Spleen (tissue), 11 donors: Measurements from ENCODE around the gene POLRMT. TPM values are rescaled to one million over a fixed set of nuclear protein-coding genes. Genes with fewer than 3 reads are reported as not detected.

Source experiments
- DNase-seq: peaks from one replicate; pipeline ENCODE4 v3.0.0-alpha.2; 2020
- H3K27ac ChIP-seq, 8 donors: fragments of 200-600 bp; sonication (generic) in 7 of 8; 1 replicate in 4 of 8; 2 replicates in 4 of 8; pipeline versions ENCODE4 v1.5.0 to v1.8.0; 2016 to 2021; ENCODE audit warnings: inconsistent platforms in 4 of 8, mild to moderate bottlenecking in 4 of 8, moderate library complexity in 1 of 8
- H3K27me3 ChIP-seq, 7 donors: fragments of 200-600 bp; sonication (generic) in 6 of 7; replicated peaks in 1 of 7; 1 replicate in 4 of 7; 2 replicates in 3 of 7; pipeline versions ENCODE4 v1.5.0 to v1.8.0; 2016 to 2021; ENCODE audit warnings: inconsistent platforms in 3 of 7, mild to moderate bottlenecking in 1 of 7
- H3K36me3 ChIP-seq, 6 donors: fragments of 200-600 bp; sonication (generic) in 5 of 6; 1 replicate in 4 of 6; 2 replicates in 2 of 6; pipeline versions ENCODE4 v1.5.0 to v1.8.0; 2016 to 2021; ENCODE audit warnings: inconsistent platforms in 2 of 6
- H3K4me1 ChIP-seq, 6 donors: fragments of 200-600 bp; sonication (generic) in 5 of 6; 1 replicate in 3 of 6; 2 replicates in 3 of 6; pipeline versions ENCODE4 v1.5.0 to v1.8.0; 2016 to 2021; ENCODE audit warnings: inconsistent platforms in 3 of 6
- H3K4me3 ChIP-seq, 8 donors: fragments of 200-600 bp; sonication (generic) in 7 of 8; 1 replicate in 4 of 8; 2 replicates in 4 of 8; pipeline versions ENCODE4 v1.5.0 to v1.8.0; 2016 to 2021; ENCODE audit warnings: inconsistent platforms in 4 of 8, mild to moderate bottlenecking in 4 of 8, moderate library complexity in 2 of 8
- H3K9me3 ChIP-seq, 8 donors: fragments of 200-600 bp; sonication (generic) in 7 of 8; 1 replicate in 4 of 8; 2 replicates in 4 of 8; pipeline versions ENCODE4 v1.5.0 to v1.8.0; 2016 to 2021; ENCODE audit warnings: inconsistent platforms in 4 of 8
- CTCF ChIP-seq, 11 experiments: fragments of 200-600 bp in 7 of 11; fragments of 450-650 bp in 4 of 11; sonication (generic) in 4 of 11; IDR thresholded peaks in 8 of 11; conservative IDR thresholded peaks in 3 of 11; 1 replicate in 7 of 11; 2 replicates in 4 of 11; pipeline versions ENCODE4 v1.4.0 to v1.8.0; 2016 to 2021; ENCODE audit warnings: antibody characterized with exemption in 11 of 11, inconsistent platforms in 4 of 11, mild to moderate bottlenecking in 1 of 11
- POLR2A ChIP-seq, 3 donors: fragments of 450-650 bp; IDR thresholded peaks; one replicate each; pipeline ENCODE4 v1.5.1; 2017; ENCODE audit warnings: antibody characterized with exemption in 3 of 3, mild to moderate bottlenecking in 1 of 3
- POLR2AphosphoS5 ChIP-seq, 3 donors: sonication (generic); formaldehyde crosslinking; IDR thresholded peaks; one replicate each; pipeline ENCODE4 v1.5.1; 2017; ENCODE audit warnings: antibody characterized with exemption in 3 of 3
- WGBS, 5 donors: extraction: QIAGEN DNeasy Blood & Tissue Kit in 3 of 5; methylation state at CpG; one replicate each; pipeline versions ENCODE4 v1.1.5 to v1.1.7; 2013 to 2018; 5-methylcytosine and 5-hydroxymethylcytosine counted together
- intact Hi-C: fragments of 100-400 bp; cut with DNase I; formaldehyde crosslinking; loops from one replicate; pipeline ENCODE4 v1.15.0; 2023; ENCODE audit warnings: low total_unique reads
- polyA plus RNA-seq, 3 donors: library from polyadenylated mRNA; stranded (reverse); fragments of 200-250 nt; gene quantifications; one replicate each; pipeline ENCODE4 v1.2.1, GENCODE V29; 2013
- total RNA-seq, 7 donors: library from RNA; depleted of rRNA in 3 of 7; stranded (reverse); fragments of >200 nt in 3 of 7; fragmentation: NEBNext Ultra II Directional in 4 of 7; extraction: Animal tissue kit (Norgen Biotek cat#: 25700) in 4 of 7; gene quantifications; one replicate each; pipeline versions ENCODE4 v1.1.0 to v1.2.1, GENCODE V29; 2016 to 2021
- donor health status: healthy with polysubstance abuse.
- donor health status: DM: no; HTN: no; CAD: no; lungs with moderate emphysema.
- donor health status: DM: no; HTN: no; CAD: no.
- donor health status: Bipolar disorder and iron deficiency.
- donor health status: healthy.
- donor health status: DM: no; HTN: no; CAD: no.
- donor health status: DM: yes; HTN: yes; CAD: no.

Gene POLRMT
- total and polyA plus RNA-seq, 10 donors: 28.6 to 105 (median 50.9) TPM

GRCh38 chr19:597406-598315, 35.7 kb downstream of the POLRMT start:
- no peak overlapping the region for H3K27ac ChIP-seq
- no peak overlapping the region for H3K4me3 ChIP-seq
- H3K27me3 ChIP-seq: peaks cover 0 to 35% (median 5%) of the 10 kb centered on the region in 7 donors
- TF ChIP-seq POLR2A (IDR thresholded peaks at IDR 0.05): no peak
- no peak for TF ChIP-seq CTCF (IDR thresholded peaks at IDR 0.05 in 8 of 11, conservative IDR thresholded peaks at IDR 0.05 in 3 of 11)
- TF ChIP-seq POLR2AphosphoS5 (IDR thresholded peaks at IDR 0.05): no peak
- 73 to 76% (median 75%) methylated on average over 17 to 18 of the region's 18 CpGs for WGBS, 5 donors
- no peaks in the 10 kb centered on the region for H3K4me1 ChIP-seq
- H3K36me3 ChIP-seq: no peaks in the 10 kb centered on the region
- intact Hi-C loops: no loop called here
- no peak for DNase-seq
- H3K9me3 ChIP-seq: peaks cover 0 to 5% (median 0%) of the 10 kb centered on the region in 8 donors

- TF ChIP-seq POLR2A (IDR thresholded peaks at IDR 0.05) (no peak), POLR2AphosphoS5 (IDR thresholded peaks at IDR 0.05) (no peak), CTCF (IDR thresholded peaks at IDR 0.05 in 8 of 11, conservative IDR thresholded peaks at IDR 0.05 in 3 of 11) (no peak)
Measured at GRCh38 chr19:596263-596655, 37.1 kb downstream of the POLRMT start.

GRCh38 chr19:595326-596262, 37.7 kb downstream of the POLRMT start:
- no peak for DNase-seq
- WGBS, 5 donors: 75 to 85% (median 83%) methylated on average over 27 to 42 of the region's 42 CpGs
- no peaks in the 10 kb centered on the region for H3K36me3 ChIP-seq
- intact Hi-C loops: no loop called here
- peaks cover 8 to 55% (median 25%) of the 10 kb centered on the region in 7 donors for H3K27me3 ChIP-seq
- H3K4me1 ChIP-seq: peaks cover 0 to 11% (median 8%) of the 10 kb centered on the region in 6 donors
- H3K9me3 ChIP-seq: no peaks in the 10 kb centered on the region
- no peak overlapping the region for H3K27ac ChIP-seq
- no peak overlapping the region for H3K4me3 ChIP-seq
- TF ChIP-seq POLR2A (IDR thresholded peaks at IDR 0.05) (no peak), POLR2AphosphoS5 (IDR thresholded peaks at IDR 0.05) (no peak), CTCF (IDR thresholded peaks at IDR 0.05 in 8 of 11, conservative IDR thresholded peaks at IDR 0.05 in 3 of 11) (no peak)

More at GRCh38 chr19:596263-596655, 37.1 kb downstream of the POLRMT start:
- Histone ChIP-seq H3K27me3 (peaks cover 5 to 49% (median 19%) of the 10 kb centered on the region in 7 donors), H3K9me3 (peaks cover 0 to 4% (median 0%) of the 10 kb centered on the region in 8 donors), H3K4me1 (peaks cover 0 to 4% (median 2%) of the 10 kb centered on the region in 6 donors), H3K27ac (no peak overlapping the region), H3K4me3 (no peak overlapping the region), H3K36me3 (no peaks in the 10 kb centered on the region)
- intact Hi-C loops: no loop called here
- DNase-seq: no peak
- 87 to 91% (median 89%) methylated on average over 6 to 16 of the region's 16 CpGs for WGBS, 5 donors
